ENCODE measurements around the gene TECR.
"Not testable (repeated sequence)": the region's sequence is repeated elsewhere in the genome, so short reads cannot be mapped to it uniquely, and the experiment has no call there.

Gene TECR

GRCh38 chr19:14540741-14541525 is 11.5 kb downstream of the TECR start:
- no peak for DNase-seq (ENCODE audit: low read depth in 3 of 3)

GRCh38 chr19:14541979-14542378 is 12.6 kb downstream of the TECR start:
- not testable (repeated sequence) for DNase-seq (ENCODE audit: low read depth in 3 of 3)

- DNase-seq (ENCODE audit: low read depth in 3 of 3) = no peak
Observed at GRCh38 chr19:14542711-14543328, 13.4 kb downstream of the TECR start.

GRCh38 chr19:14544047-14544446 is 14.7 kb downstream of the TECR start:
- DNase-seq (ENCODE audit: low read depth in 3 of 3) = no peak

- DNase-seq (ENCODE audit: low read depth in 3 of 3) = no peak
Observed at GRCh38 chr19:14544977-14545715, 15.8 kb downstream of the TECR start.

GRCh38 chr19:14545716-14546082 is 16.3 kb downstream of the TECR start:
- no peak for DNase-seq (ENCODE audit: low read depth in 3 of 3)

GRCh38 chr19:14550201-14550754 is 20.9 kb downstream of the TECR start:
- no peak for DNase-seq (ENCODE audit: low read depth in 3 of 3)

GRCh38 chr19:14551134-14552005 is 22.0 kb downstream of the TECR start:
- DNase-seq (ENCODE audit: low read depth in 3 of 3) = peak; percentile 46 to 61 (median 46)

- not testable (repeated sequence) for DNase-seq (ENCODE audit: low read depth in 3 of 3)
Observed at GRCh38 chr19:14552006-14552360, 22.6 kb downstream of the TECR start.

- DNase-seq (ENCODE audit: low read depth in 3 of 3) = no peak
Observed at GRCh38 chr19:14553042-14553938, 23.9 kb downstream of the TECR start.

- DNase-seq (ENCODE audit: low read depth in 3 of 3) = no peak
Observed at GRCh38 chr19:14553939-14554243, 24.5 kb downstream of the TECR start.

- no peak for DNase-seq (ENCODE audit: low read depth in 3 of 3)
Observed at GRCh38 chr19:14554382-14554812, 25.0 kb downstream of the TECR start.

GRCh38 chr19:14555918-14556661 is 26.7 kb downstream of the TECR start:
- DNase-seq (ENCODE audit: low read depth in 3 of 3) = no peak

GRCh38 chr19:14556662-14557188 is 27.3 kb downstream of the TECR start:
- DNase-seq (ENCODE audit: low read depth in 3 of 3) = peak; percentile 58 to 78 (median 58)

GRCh38 chr19:14558370-14559066 is 29.1 kb downstream of the TECR start:
- no peak for DNase-seq (ENCODE audit: low read depth in 3 of 3)

GRCh38 chr19:14559916-14560775 is 30.8 kb downstream of the TECR start:
- DNase-seq (ENCODE audit: low read depth in 3 of 3) = no peak

GRCh38 chr19:14560776-14561108 is 31.3 kb downstream of the TECR start:
- DNase-seq (ENCODE audit: low read depth in 3 of 3) = no peak

GRCh38 chr19:14561249-14561648 is 31.9 kb downstream of the TECR start:
- DNase-seq (ENCODE audit: low read depth in 3 of 3) = no peak

All from stimulated activated CD4-positive, alpha-beta T cell treated with anti-CD3 and anti-CD28 coated beads, TNF-alpha, amount 100 ng/mL, for 24 hours (primary cell).